ENCODE measurements around the gene WIPF1. TPM values are rescaled to one million over a fixed set of nuclear protein-coding genes. Genes with fewer than 3 reads are reported as not detected.

WIPF1 gene
- total and polyA plus RNA-seq, 10 donors, result 74.9 to 265 (median 175) TPM

DNA sequence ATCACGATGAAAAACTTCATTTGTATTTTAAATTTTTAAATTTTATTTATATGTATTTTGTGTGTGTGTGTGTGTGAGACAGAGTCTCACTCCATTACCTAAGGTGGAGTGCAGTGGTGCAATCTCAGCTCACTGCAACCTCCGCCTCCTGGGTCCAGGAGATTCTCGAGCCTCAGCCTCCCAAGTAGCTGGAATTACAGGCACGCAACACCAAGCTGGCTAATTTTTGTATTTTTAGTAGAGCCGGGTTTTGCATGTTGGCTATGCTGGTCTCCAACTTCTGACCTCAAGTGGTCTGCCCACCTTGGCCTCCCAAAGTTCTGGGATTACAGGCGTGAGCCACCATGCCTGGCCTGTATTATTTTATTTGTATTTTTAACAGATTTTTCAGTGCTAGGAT, 45.8 kb upstream of the WIPF1 start:
- Histone ChIP-seq H3K27me3 (replicated peaks in 1 of 7) (no peaks in the 10 kb centered on the region), H3K4me1 (peaks cover 0 to 6% (median 0%) of the 10 kb centered on the region in 6 donors), H3K9me3 (no peaks in the 10 kb centered on the region), H3K36me3 (no peaks in the 10 kb centered on the region), H3K27ac (no peak overlapping the region), H3K4me3 (no peak overlapping the region)
- DNase-seq, result no peak
- TF ChIP-seq POLR2AphosphoS5 (IDR thresholded peaks at IDR 0.05) (no peak), POLR2A (IDR thresholded peaks at IDR 0.05) (no peak)
- TF ChIP-seq, protein P1, sequence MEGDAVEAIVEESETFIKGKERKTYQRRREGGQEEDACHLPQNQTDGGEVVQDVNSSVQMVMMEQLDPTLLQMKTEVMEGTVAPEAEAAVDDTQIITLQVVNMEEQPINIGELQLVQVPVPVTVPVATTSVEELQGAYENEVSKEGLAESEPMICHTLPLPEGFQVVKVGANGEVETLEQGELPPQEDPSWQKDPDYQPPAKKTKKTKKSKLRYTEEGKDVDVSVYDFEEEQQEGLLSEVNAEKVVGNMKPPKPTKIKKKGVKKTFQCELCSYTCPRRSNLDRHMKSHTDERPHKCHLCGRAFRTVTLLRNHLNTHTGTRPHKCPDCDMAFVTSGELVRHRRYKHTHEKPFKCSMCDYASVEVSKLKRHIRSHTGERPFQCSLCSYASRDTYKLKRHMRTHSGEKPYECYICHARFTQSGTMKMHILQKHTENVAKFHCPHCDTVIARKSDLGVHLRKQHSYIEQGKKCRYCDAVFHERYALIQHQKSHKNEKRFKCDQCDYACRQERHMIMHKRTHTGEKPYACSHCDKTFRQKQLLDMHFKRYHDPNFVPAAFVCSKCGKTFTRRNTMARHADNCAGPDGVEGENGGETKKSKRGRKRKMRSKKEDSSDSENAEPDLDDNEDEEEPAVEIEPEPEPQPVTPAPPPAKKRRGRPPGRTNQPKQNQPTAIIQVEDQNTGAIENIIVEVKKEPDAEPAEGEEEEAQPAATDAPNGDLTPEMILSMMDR (IDR thresholded peaks at IDR 0.05 in 8 of 11, conservative IDR thresholded peaks at IDR 0.05 in 3 of 11), result no peak
- intact Hi-C loops (cut with DNase I; ENCODE audit: low total_unique reads), result no loop called here
- 91 to 98% (median 98%) methylated on average over 6 of the region's 6 CpGs for WGBS, 5 donors

DNA sequence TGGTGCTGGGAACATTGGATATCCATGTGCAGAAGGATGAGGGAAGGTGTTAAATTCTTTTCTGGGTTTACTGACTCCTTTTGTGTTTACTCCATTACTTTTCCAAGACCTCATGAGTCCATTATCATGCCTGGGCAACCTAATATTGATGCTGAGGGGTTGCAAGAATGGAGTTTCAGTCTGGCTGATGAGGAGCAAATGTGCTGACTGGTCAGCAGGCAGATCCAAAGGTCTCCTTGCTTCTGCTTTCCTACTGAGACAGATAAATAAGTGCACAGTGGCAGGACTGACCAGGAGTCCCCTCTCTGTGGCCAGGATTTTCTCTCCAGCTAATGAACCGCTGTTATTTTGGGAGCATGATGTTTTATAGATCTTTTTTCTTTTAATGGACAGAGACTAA, 43.6 kb upstream of the WIPF1 start:
- no peak for DNase-seq
- TF ChIP-seq, protein P1 (IDR thresholded peaks at IDR 0.05 in 8 of 11, conservative IDR thresholded peaks at IDR 0.05 in 3 of 11), result no peak
- no peak for TF ChIP-seq POLR2A (IDR thresholded peaks at IDR 0.05)
- TF ChIP-seq POLR2AphosphoS5 (IDR thresholded peaks at IDR 0.05), result no peak
- Histone ChIP-seq H3K4me1 (peaks cover 0 to 18% (median under 1%) of the 10 kb centered on the region in 6 donors), H3K4me3 (no peak overlapping the region), H3K36me3 (no peaks in the 10 kb centered on the region), H3K27me3 (replicated peaks in 1 of 7) (no peaks in the 10 kb centered on the region), H3K27ac (no peak overlapping the region), H3K9me3 (no peaks in the 10 kb centered on the region)
- WGBS, 5 donors, result 89 to 100% (median 97%) methylated on average over 1 of the region's 1 CpG
- intact Hi-C loops (cut with DNase I; ENCODE audit: low total_unique reads), result no loop called here

DNA sequence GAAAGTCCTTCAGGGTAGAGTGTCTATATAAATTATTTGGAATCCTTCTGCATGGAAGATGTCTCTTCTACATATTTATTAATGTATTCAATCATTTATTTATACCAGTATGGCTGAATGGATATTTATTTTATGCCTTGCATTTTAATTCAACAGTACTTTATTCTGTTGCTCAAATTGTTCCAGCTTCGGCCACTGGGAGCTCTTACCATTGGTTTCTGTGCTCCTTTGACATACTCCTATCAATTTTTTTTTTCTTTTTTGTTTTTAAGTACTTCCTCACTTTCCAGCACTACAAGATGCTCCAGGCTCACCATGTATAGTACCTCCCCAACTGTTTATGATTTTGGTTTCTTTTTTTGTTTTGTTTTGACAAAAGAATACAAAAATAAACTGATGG, 39.4 kb upstream of the WIPF1 start:
- 73 to 83% (median 79%) methylated on average over 1 of the region's 1 CpG for WGBS, 5 donors
- H3K27ac ChIP-seq, result peak overlapping the region in 1 of 8 donors; percentile 19
- no peak for DNase-seq
- no peaks in the 10 kb centered on the region for H3K27me3 ChIP-seq (replicated peaks in 1 of 7)
- H3K4me3 ChIP-seq, result no peak overlapping the region
- intact Hi-C loops (cut with DNase I; ENCODE audit: low total_unique reads), result no loop called here
- no peak for TF ChIP-seq POLR2A (IDR thresholded peaks at IDR 0.05)
- TF ChIP-seq, protein P1 (IDR thresholded peaks at IDR 0.05 in 8 of 11, conservative IDR thresholded peaks at IDR 0.05 in 3 of 11), result no peak
- peaks cover 19 to 60% (median 39%) of the 10 kb centered on the region in 6 donors for H3K4me1 ChIP-seq
- no peaks in the 10 kb centered on the region for H3K9me3 ChIP-seq
- peaks cover 0 to 3% (median 0%) of the 10 kb centered on the region in 6 donors for H3K36me3 ChIP-seq

DNA sequence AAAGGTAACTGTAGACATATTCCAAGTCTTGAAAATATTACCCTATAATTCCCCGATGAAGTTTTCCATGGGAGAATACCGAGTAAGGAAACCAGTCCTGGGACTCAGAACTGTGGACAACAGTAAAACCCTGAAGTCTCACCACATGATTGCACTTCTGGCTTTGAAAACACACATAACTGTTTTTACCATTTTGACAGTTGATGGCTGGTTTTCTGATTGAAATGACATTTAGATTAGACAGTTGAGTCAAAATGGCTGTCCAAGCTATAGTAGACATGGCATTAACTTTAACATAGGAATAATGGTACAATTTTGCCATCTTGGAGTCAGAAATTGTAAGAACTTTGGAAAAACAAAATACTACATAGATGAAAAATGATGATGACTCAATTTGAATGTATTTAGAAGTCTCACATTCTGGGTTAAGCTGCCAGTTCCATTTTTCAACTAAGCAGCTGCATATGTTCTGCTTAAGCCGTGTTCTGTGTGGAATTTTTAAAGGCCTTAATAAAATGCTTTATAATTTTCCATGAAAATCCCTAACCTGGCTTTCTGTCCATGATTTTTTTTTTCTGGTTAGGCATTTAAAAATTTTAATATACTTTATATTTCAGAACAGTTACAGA, 38.3 kb upstream of the WIPF1 start:
- DNase-seq, result no peak
- intact Hi-C loops (cut with DNase I; ENCODE audit: low total_unique reads), result no loop called here
- 87 to 94% (median 90%) methylated on average over 3 of the region's 3 CpGs for WGBS, 5 donors
- H3K27me3 ChIP-seq (replicated peaks in 1 of 7), result no peaks in the 10 kb centered on the region
- peak overlapping the region; percentile 53 to 95 (median 91) for H3K27ac ChIP-seq
- H3K9me3 ChIP-seq, result no peaks in the 10 kb centered on the region
- H3K4me3 ChIP-seq, result no peak overlapping the region
- TF ChIP-seq POLR2A (IDR thresholded peaks at IDR 0.05), result no peak
- TF ChIP-seq, protein P1 (IDR thresholded peaks at IDR 0.05 in 8 of 11, conservative IDR thresholded peaks at IDR 0.05 in 3 of 11), result no peak
- TF ChIP-seq POLR2AphosphoS5 (IDR thresholded peaks at IDR 0.05), result no peak
- H3K4me1 ChIP-seq, result peaks cover 29 to 71% (median 50%) of the 10 kb centered on the region in 6 donors
- peaks cover 0 to 14% (median 0%) of the 10 kb centered on the region in 6 donors for H3K36me3 ChIP-seq
